NCI-H526 treated with DMSO at 0.1 percent for 48 hours (cell line): ENCODE results near the gene ZNF107.

Experiments
- DNase-seq: peaks from one replicate; lab custom pipeline; 2025; lab: John Stamatoyannopoulos, UW

Gene ZNF107

DNA sequence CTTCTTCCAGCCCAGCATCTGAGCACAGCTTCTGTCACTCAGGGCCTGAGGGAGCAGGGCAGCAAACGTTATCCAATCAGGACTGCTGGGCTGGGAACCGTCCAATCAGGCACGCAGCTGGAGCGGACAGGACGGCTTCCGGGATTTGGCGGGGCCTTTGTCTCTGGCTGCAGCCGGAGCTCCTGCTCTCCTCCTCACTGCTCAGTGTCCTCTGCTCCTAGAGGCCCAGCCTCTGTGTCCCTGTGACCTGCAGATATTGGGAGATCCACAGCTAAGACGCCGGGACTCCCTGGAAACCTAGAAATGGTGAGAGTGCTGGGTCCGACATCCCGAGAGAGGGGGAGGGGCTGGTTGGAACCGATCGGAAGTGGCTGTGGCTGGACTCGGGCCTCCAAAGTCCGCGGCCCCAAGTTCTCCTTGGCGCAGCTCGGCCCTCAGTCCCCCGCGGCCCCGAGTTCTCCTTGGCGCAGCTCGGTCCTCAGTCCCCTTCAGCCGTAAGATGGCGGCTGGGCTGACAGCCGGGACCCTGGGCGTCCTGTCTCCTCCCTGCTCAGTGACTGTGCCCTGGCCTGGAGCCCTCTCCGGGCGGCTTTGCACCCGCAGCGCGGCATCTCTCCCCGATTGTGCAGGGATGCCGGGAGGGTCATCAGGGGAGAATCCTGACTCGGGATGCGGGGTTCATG is at the start of gene ZNF107:
TSS of gene ZNF107 (plus strand) at position 154 of the 683 bp plus-strand sequence. CDS start at position 304, 150 bp downstream.
- DNase-seq = peak; percentile 92

DNA sequence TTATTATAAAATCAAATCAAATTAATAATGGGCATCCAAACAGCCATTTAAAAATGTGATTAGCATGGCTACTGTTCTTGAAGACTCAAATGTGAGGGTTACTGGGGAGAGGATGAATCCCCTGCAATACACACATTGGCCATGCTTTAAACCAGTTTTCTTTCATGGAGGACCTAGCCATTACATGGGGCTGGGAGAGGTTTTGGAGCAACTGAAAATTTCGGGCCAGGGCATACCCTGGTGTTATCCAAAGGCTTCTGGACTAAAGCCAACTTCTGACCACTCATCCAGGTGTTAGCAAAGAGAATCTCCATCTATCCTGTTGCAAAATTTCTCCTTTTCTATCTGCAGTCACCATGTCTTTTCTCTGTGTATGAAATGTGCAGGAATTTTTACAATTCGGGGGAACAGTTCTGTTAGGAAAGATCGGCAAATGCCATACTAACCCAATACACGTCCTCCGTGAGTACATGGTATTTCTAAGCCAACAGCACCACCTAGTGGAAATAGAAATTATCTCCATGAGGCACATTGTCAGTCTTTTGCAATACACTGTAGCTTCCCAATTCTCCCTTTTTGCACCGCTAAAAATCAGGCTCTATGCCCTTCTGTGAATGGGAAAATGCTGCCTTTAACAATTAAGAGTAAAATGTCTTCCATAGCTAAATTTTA is 47.0 kb upstream of the ZNF107 start:
- DNase-seq = peak; percentile 23

DNA sequence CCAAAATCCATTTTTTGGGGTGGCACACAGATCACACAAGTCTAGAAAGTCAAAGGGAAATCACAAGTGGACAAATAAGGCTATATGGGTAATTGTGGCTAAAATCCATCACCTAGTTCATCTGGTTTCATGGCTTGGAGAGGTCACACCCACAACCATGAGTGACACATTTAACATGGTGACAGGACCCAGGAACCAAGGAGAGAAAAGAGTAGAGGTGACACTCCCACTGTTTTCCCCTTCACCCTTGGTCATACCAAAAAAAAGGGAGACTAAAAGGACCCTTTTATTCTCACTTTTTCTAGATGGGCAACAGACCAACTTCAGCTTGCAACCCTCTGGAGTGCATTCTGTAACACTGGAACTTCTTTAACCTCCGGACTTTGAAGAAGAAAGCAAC is 46.2 kb upstream of the ZNF107 start:
- DNase-seq = no peak

DNA sequence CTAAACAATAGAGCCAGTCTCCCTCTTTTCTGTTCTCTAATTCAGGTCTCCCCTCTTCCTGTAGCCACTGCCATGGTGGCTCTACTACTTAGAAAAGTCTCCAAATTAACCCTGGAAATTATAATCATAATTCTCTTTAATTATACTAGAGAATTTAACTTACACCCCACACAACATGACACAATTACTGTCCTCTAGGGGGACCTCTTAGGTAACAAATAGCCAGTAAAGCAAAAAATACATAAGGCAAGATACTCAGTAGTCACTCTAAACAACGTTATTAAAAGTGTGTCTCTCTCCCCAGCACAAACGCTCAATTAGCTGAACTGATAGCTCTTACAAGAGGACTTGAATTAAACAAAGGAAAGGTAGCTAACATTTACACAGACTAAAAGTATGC is 44.3 kb upstream of the ZNF107 start:
- DNase-seq = no peak

DNA sequence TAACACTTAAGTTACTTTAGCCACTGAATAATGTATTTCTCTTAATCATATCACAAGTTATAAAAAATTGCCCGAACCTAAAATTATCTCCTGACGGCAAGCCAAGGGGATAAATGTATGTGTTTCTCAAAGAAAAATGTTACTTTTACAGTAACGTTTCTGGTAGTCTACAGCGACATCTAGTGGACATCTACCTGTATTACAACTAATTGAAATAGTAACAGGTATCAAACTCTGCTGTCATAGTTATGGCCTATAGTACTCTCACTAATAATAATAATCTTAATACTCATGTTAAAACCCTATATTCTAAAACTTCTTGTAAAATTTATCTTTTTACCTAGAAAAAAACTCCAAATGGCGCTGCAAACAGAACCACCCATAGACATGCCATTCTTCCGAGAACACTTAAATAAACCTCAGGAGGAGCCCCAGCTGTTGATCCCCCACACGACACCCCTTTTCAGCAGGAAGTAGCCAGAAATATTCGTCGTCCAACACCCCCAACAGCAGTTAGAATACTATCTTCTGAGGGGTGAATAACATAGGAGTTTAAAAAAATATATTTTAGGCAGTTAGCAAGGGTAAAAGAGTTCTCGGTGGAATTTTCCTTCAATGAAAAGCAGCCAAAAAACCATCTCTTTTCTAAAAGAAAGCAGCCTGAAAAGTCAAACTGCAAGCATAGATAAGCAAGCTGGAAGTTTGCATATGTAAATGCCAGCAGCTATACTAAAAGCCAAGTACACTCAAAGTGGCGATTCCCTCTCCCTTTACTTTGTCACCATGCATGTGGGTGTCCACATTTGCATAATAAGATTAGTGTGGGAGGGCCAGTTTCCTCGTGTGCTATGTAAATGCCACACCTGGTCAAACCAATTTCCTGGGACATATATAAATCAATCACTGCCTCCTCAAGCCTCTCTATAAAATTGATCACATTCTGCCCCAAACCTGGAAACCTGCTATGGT is 40.5 kb upstream of the ZNF107 start:
- DNase-seq = peak; percentile 63

DNA sequence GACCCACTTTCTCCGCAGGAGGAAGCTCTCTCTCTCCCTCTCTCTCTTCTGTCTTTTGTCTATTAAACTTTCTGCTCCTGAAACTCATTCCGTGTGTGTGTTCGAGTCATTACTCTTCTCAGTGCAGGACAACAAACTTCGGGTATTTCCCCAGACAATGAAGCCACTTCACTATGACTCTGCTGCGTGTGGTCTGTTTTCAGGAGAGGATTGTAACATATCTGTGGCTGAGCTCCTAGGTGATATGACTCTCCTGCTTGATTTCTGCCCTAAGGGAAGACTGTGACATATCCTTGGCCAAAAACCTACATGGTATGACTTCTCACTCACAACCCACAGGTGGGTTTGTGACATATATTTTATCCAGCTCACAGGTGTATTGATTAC is 39.9 kb upstream of the ZNF107 start:
- DNase-seq = no peak

DNA sequence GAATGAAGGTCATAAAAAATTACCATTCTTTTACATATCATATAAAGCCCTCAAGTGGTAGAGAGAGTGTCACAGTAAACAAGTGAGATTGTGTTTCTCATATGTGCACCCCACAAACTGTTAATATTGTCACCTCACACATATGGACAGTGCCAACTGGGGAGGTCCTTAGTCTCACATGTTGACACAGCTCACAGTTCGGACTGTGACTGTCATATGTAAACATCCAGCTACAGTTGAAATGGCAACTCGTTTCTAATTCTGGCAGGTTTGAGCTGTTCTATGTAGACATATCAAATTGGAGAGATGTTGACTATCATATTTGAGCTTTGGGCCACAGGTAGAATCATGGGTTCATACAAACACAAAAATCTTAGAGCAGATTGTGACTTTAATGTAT is 39.4 kb upstream of the ZNF107 start:
- no peak for DNase-seq

DNA sequence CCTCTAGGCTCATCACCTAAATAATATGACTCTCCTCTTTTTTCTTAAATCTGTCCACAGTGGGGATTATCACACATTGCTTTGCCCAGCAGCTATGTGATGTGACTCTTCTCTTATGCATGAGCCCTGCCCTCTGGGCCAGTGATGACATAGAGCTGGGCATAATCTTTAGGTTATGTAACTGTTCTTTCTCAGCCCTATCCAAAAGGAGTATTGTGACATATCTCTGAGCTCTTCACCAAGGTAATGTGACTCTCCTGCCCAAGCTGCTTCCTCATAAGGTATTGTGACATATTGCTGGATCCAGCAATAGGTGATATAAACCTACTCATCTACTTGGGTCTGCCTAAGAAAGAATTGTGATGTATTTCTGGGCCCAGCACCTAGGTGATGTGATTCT is 37.7 kb upstream of the ZNF107 start:
- DNase-seq = no peak

DNA sequence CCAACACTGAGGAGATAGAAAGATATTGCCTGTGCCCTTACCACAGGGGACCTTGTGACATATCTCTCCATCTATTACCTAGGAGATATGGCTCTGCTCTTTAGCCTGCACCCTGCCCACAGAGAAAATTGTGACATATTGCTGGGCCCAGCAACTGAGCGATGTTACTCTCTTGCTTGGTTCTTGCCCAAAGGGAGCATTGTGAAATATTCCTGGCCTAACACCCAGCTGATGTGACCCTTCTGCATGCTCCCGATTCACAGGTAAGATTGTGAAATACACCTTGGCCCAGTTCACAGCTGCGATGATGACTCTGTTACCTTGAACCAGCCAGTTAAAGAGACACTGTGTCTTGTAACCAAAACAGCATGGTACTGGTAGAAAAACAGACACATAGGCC is 37.2 kb upstream of the ZNF107 start:
- no peak for DNase-seq

DNA sequence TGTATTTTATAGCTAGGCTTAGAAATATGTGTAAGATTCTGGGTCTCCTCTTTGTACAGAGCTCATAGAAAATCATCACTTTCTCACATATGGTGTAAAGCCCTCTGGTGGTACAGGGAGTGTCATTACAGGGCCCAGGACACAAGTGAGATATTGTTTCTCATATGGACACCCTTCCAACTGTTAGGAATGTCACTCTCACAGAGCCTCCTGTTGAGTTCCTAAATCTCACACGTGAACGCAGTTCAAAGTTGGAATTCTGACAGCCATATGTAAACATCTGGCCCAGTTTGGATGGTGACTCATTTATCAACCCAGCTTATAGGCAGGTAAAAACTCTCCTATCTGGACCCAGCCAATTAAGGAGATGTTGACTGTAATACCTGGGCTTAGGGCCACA is 35.4 kb upstream of the ZNF107 start:
- DNase-seq = peak; percentile 4

DNA sequence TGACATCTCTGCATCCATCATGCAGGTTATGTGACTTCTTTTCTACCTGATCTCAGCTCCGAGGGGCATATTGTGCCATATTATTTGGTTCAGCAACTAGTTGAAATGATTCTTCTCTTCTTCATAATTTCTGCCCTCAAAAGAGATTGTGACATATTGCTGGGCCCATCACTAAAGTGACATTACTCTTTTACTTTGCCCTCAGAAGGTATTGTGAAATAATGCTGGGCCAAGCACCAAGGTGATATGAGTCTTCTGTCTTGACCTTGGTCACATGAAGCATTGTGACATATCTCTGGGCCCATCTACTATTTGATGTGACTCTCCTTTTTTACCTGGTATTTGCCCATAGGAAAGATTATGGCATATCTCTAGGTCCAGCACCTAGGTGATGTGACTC is 33.9 kb upstream of the ZNF107 start:
- DNase-seq = no peak

DNA sequence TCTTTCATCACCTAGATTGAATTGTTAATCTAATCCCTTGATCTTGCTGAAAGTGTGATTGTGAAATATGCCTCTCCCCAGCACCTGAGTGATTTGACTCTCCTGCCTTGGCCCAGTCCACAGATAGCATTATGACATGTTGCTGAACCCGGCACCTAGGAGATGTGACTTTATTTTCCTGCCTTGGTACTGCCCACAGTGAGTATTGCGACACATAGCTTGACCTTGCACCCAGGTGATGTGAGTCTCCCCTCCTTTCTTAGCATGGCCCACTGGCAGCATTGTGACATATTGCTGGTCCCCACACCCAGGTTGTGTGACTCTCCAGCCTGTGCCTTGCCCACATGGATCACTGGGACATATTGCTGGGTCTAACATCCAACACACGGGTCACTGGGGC is 32.5 kb upstream of the ZNF107 start:
- no peak for DNase-seq

DNA sequence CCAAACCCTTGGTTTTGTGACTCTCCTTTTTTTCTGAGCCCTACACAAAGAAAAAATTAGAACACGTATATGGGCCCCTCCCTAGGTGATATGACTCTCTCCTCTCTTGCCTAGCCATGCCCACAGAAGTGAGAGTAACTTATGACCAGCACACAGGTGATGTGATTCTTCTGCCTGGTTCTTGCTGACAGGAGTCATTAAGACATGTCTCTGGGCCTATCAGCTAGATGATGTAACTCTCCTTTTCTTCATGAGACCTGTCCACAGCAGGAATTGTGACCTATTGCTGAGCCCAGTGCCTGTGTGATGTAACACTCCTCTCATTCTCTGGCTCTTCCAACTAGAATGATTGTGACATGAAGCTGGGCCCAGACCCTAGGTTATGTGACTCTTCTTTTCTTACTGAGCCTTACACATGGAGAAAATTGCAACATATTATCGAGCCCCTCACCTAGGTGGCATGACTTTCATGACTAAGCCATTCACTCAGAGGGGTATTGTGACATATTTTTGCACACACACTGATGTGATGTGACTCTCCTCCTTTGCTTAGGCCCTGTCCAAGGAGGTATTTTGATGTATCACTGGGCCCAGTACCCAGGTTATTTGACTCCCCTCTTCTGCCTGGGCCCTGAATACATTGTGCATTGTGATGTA is 31.4 kb upstream of the ZNF107 start:
- no peak for DNase-seq

DNA sequence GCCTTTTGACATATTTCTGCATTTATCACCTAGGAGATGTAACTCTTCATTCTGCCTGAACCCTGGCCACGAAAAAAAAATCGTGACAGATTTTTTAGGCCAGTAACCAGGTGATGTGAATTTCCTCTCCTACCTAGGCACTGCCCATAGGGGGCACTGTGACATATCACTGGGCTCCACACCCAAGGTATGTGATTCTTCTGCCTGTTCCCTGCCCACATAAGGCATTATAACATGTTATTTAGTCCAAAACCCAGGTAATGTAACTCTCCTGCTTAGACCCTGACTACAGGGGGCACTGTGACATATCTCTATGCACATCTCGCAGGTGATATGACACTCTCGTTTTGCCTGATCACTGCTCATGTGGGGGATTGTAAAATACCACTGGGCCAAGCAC is 29.5 kb upstream of the ZNF107 start:
- DNase-seq = no peak

DNA sequence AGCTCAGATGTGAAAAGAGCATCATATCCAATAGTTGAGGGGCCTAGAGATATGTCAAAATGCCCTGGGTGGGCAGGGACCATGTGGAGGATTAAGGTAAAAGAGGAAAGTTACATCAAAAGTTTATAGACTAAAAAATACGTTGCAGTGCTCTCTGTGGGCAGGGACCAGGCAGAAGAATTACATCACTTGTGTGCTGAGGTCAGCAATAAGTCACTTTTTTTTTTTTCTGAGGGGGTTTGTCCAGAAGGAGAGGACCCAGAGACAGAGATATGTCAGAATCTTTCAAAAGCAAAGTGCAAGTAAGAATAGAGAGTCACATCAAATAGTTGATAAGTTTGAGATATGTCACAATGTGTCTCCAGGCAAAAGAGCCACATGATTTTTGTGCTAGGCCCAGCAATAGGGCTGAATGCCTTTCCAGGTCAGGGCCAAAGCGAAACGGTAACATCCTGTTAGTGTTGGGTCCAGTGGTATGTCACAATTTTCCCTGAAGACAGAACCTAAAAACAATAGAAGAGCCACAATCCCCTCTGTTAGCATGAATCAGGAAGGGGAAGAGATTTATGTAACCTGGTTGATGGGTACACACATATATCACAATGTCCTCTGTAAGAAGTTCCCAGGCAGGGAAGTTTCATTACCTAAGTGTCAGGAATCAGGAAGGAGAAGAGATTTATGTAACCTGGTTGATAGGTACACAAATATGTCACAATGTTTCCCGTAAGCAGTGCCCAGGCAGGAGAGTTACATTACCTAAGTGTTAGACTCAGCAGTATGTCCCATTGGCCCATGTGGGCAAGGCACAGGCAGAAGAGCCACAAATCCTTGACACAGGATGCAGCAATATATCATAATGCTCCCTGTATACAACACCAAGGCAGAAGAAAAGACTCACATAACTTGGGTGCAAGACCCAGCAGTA is 28.1 kb upstream of the ZNF107 start:
- DNase-seq = no peak

DNA sequence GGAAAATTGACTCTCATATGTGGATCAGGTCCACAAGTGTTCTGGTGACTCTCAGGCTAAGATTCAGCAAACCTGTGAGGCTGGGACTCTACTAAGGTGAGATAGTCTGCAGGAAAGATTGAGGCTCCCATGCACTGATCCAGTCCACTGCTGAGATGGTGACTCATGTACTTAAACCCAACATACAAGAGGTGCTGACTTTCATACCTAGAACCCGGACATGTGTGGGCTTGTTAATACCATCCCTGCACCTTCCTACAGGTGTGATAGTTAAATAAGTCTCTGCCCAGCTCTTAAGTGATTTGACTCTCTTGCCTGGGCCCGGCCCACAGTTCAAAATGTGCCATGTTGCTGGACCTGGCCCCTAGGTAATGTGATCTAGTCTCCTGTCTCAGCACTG is 27.1 kb upstream of the ZNF107 start:
- no peak for DNase-seq

DNA sequence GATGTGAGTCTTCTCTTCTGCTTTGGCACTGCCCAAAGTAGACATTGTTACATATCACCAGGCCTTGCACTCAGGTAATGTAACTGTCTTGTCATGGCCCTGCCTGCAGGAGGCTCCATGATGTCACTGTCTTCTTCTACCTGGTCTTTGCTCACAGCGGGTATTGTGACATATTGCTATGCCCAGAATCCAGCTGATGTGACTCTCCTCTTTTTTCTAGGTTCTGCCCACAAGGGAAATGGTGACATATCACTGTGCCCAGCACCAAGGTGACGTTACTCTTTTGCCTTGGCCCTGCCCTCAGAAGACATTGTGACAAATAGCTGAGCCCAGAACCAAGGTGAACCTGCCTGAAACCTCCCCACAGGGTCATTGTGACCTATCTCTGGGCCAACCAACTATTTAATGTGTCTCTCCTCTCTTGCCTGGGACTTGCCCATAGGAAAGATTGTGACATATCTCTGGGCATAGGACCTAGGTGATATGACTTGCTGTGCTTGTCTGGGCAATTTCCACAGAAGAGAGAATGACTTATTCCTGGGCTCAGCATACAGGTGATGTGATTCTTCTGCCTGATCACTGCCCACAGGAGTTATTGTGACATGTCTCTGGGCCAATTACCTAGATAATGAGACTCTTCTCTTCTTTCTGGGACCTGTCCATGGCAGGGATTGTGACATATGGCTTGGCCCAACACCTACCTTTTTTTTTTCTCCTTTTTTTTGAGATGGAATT is 26.5 kb upstream of the ZNF107 start:
- no peak for DNase-seq

DNA sequence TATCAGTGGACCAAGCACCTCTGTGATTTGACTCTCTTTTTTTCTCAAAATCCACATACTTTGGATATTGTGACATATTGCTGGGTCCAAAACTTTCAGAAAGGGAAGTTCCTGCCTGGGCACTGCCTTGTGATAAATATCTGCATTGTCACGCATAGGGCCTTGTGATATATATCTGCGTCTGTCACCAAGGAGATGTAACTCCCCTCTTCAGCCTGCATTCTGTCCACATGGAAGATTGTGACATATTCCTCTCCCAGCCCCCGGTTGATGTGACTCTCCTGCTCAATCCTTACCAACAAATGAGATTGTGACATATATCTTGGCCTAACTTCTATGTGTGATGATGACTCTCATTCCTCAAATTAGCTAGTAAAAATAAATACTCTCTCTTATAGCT is 25.4 kb upstream of the ZNF107 start:
- DNase-seq = no peak

DNA sequence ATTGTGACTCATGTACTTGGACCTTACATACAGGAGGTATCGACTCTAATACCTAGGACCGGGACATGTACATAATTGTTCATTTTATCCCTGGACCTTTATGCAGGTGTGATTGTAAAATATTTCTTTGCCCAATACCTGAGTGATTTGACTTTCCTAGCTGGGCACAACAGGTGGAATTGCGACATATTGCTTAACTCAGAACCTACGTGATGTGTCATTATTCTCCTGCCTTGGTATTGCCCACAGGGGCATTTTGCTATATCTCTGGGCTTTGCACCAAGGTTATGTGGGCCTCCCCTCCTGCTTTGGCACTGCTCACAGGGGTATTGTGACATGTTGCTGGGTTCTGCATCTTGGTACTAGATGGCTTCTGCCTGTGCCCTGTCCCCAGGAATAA is 23.9 kb upstream of the ZNF107 start:
- DNase-seq = no peak

DNA sequence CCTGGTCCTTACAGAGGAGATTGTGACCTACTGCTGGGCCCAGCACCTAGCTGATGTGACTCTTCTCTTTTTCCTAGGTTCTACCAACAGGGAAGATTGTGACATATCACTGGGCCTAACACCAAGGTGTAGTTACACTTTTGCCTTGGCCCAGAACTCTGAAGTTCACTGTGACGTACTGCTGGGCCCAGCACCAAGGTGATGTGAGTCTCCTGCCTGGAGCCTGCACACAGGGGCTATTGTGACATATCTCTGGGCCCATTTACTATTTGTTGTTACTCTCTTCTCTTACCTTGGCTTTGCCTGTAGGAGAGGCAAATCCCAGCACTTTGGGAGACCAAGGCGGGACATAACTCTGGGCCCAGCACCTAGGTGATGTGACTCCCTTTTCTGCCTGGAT is 23.1 kb upstream of the ZNF107 start:
- DNase-seq = no peak

DNA sequence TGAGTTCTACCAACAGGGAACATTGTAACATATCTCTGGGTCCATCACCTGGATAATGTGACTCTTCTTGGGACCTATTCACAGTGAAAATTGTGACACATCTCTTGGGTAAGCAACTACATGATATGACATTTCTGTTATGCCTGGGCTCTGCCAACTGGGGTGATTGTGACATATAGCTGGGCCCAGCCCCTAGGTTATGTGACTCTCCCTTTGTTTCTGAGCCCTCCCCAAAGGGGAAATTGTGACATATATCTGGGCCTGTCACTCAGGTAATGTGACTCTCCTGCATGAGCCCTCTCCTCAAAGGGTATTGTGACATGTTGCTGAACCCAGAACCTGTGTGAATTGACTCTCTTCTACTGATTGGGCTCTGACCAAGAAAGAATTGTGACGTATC is 22.4 kb upstream of the ZNF107 start:
- DNase-seq = no peak
